K562 (cell line): ENCODE measurements around the gene MAML3. TPM values are rescaled to one million over a fixed set of nuclear protein-coding genes. Genes with fewer than 3 reads are reported as not detected.

Source experiments
- ATAC-seq: fragments of 200-7000 bp; cut with Tn5 transposase; 3 replicates; pipeline ENCODE4 v1.9.1; 2020; ENCODE audit warnings: moderate library complexity
- BruUV-seq: library from RNA; stranded (reverse); fragments of 400-500 nt; replicated peaks from 2 replicates; lab custom pipeline; 2021; lab: Mats Ljungman, UMichigan
- CTCF ChIA-PET: fragments of 300-600 bp; formaldehyde crosslinking; extraction: SDS; loops from one replicate; lab custom pipeline; 2021; ENCODE audit warnings: low intra/inter-chr PET ratio; lab: Yijun Ruan, JAX
- POLR2A ChIA-PET: fragments of 300-600, 350-650 bp; sonication (Branson Sonifier 250); formaldehyde crosslinking; extraction: SDS; loops from one replicate; lab custom pipeline; 2021; ENCODE audit warnings: antibody characterized with exemption, inconsistent platforms; lab: Yijun Ruan, JAX
- DNase-seq, 4 experiments: peaks; one replicate each; pipeline versions ENCODE4 v3.0.0 to v3.0.0-alpha.2; 2011 to 2018; ENCODE audit warnings: low spot score in 3 of 4, mixed read lengths in 3 of 4; ENCODE audit errors: extremely low read depth in 1 of 4
- FAIRE-seq: peaks from 2 replicates; lab custom pipeline; 2011; peaks lifted over from hg19 to GRCh38; lab: Jason Lieb, UNC
- H2AFZ ChIP-seq: 2 replicates; pipeline ENCODE4 v1.6.0; 2011; ENCODE audit warnings: low read depth, low read length, control low read depth, inconsistent platforms
- H3K27ac ChIP-seq: fragments of 200-600 bp; 3 replicates; pipeline ENCODE4 v1.8.0; 2011; ENCODE audit warnings: low read depth, mild to moderate bottlenecking, control low read depth, inconsistent platforms, low read length, moderate library complexity, mixed read lengths; ENCODE audit errors: extremely low read depth
- H3K27me3 ChIP-seq, 2 experiments: fragments of 300-600 bp in 1 of 2; 2 replicates in 1 of 2; 3 replicates in 1 of 2; pipeline versions ENCODE4 v1.6.0 to v1.8.0; 2011; ENCODE audit warnings: inconsistent platforms in 2 of 2, low read length in 2 of 2, mild to moderate bottlenecking in 1 of 2, mixed read lengths in 1 of 2, moderate library complexity in 1 of 2; ENCODE audit not compliant: control insufficient read depth in 2 of 2, insufficient read depth in 2 of 2
- H3K36me3 ChIP-seq: fragments of 300-600 bp; 3 replicates; pipeline ENCODE4 v1.8.0; 2011; ENCODE audit warnings: mild to moderate bottlenecking, low read length, inconsistent platforms; ENCODE audit not compliant: control insufficient read depth, insufficient read depth
- H3K4me1 ChIP-seq, 2 experiments: fragments of 200-600 bp in 1 of 2; replicated peaks in 1 of 2; 2 replicates in 1 of 2; 3 replicates in 1 of 2; pipeline versions ENCODE4 v1.5.1 to v1.8.0; 2011; ENCODE audit warnings: inconsistent platforms in 2 of 2, low read length in 2 of 2, mild to moderate bottlenecking in 1 of 2, mixed read lengths in 1 of 2, moderate library complexity in 1 of 2; ENCODE audit not compliant: control insufficient read depth in 2 of 2, insufficient read depth in 2 of 2
- H3K4me2 ChIP-seq: 2 replicates; pipeline ENCODE4 v1.6.1; 2011; ENCODE audit warnings: low read length, control low read depth, inconsistent platforms, mixed read lengths; ENCODE audit not compliant: insufficient read depth
- H3K4me3 ChIP-seq: fragments of 200-600 bp; sonication (generic), shearing (Covaris generic); 2 replicates; pipeline ENCODE4 v1.5.1; 2016; ENCODE audit warnings: control low read depth, inconsistent platforms
- H3K79me2 ChIP-seq: fragments of 200-600 bp; 3 replicates; pipeline ENCODE4 v1.8.0; 2011; ENCODE audit warnings: low read length, inconsistent platforms; ENCODE audit not compliant: control insufficient read depth, insufficient read depth
- H3K9ac ChIP-seq, 2 experiments: 2 replicates each; pipeline versions ENCODE4 v1.6.0 to v1.6.1; 2011; ENCODE audit warnings: low read depth in 2 of 2, low read length in 2 of 2, control low read depth in 1 of 2, inconsistent platforms in 1 of 2, mild to moderate bottlenecking in 1 of 2, mixed read lengths in 1 of 2; ENCODE audit not compliant: insufficient read depth in 1 of 2
- H3K9me1 ChIP-seq: one replicate; pipeline ENCODE4 v1.6.0; 2011; ENCODE audit warnings: inconsistent platforms, mild to moderate bottlenecking, low read length, moderate library complexity; ENCODE audit not compliant: control insufficient read depth, insufficient read depth
- H3K9me3 ChIP-seq: replicated peaks from 2 replicates; pipeline ENCODE4 v1.5.1; 2011; ENCODE audit warnings: low read depth, low read length, inconsistent platforms; ENCODE audit not compliant: control insufficient read depth, insufficient read depth
- H4K20me1 ChIP-seq: replicated peaks from 2 replicates; pipeline ENCODE4 v1.6.1; 2011; ENCODE audit warnings: low read length, inconsistent platforms, mixed read lengths; ENCODE audit not compliant: control insufficient read depth, insufficient read depth
- CCAR2 ChIP-seq: fragments of 200-400 bp; formaldehyde crosslinking; IDR thresholded peaks from 2 replicates; pipeline ENCODE4 v1.6.1; 2017; ENCODE audit warnings: mild to moderate bottlenecking, low read depth, low read length
- MBD2 ChIP-seq: sonication (generic); IDR thresholded peaks from 2 replicates; pipeline ENCODE4 v1.6.1; 2016; ENCODE audit warnings: low read depth, borderline replicate concordance
- NFIC ChIP-seq: fragments of 450-650 bp; IDR thresholded peaks from 2 replicates; pipeline ENCODE4 v1.6.1; 2017; ENCODE audit warnings: mild to moderate bottlenecking, inconsistent platforms
- NFIX ChIP-seq: fragments of 250-450 bp; sonication (Bioruptor Pico); IDR thresholded peaks from 2 replicates; pipeline ENCODE4 v1.4.0; 2020; ENCODE audit warnings: low read depth, mild to moderate bottlenecking, moderate library complexity
- RUNX1 ChIP-seq: sonication (generic); IDR thresholded peaks from 2 replicates; pipeline ENCODE4 v1.6.1; 2016; ENCODE audit warnings: antibody characterized with exemption, low read depth
- ZNF134 ChIP-seq: fragments of 250-450 bp; sonication (Bioruptor Pico); conservative IDR thresholded peaks from 2 replicates; pipeline ENCODE4 v1.4.0; 2020
- ZNF57 ChIP-seq: fragments of 450-650 bp; formaldehyde crosslinking; IDR thresholded peaks from 2 replicates; pipeline ENCODE4 v1.4.0; 2020; ENCODE audit warnings: mild to moderate bottlenecking, moderate library complexity
- ZNF696 ChIP-seq: fragments of 250-450 bp; sonication (Bioruptor Pico); conservative IDR thresholded peaks from 2 replicates; pipeline ENCODE4 v1.4.0; 2020; ENCODE audit warnings: mild to moderate bottlenecking, moderate library complexity
- WGBS: fragments of 100-300 bp; shearing (Covaris generic); methylation state at CpG from one replicate; pipeline ENCODE4 v1.1.6; 2016; ENCODE audit warnings: low coverage, mixed read lengths; ENCODE audit not compliant: insufficient coverage; ENCODE audit errors: missing lambda C conversion rate; 5-methylcytosine and 5-hydroxymethylcytosine counted together
- in situ Hi-C: fragments of 300-500 bp; cut with MboI; formaldehyde crosslinking; loops from 4 replicates; pipeline ENCODE4 v1.15.0; 2018; ENCODE audit warnings: inconsistent platforms, mixed read lengths
- intact Hi-C: fragments of 100-400 bp; cut with micrococcal nuclease; formaldehyde crosslinking; loops from 2 replicates; pipeline ENCODE4 v1.14.2; 2022
- polyA plus RNA-seq, 8 experiments: library from polyadenylated mRNA; depleted of rRNA in 4 of 8; stranded (reverse) in 5 of 8; unstranded in 3 of 8; fragments of >200 nt; fragmentation: Nextera tagmentation in 2 of 8; fragmentation: Illumina TruSeq in 1 of 8; extraction: Ambion mirVana in 2 of 8; extraction: Trizol in 1 of 8; gene quantifications; 2 replicates each; pipeline versions ENCODE4 v1.2.1 to v1.2.3, GENCODE V29; 2011 to 2014; ENCODE audit warnings: inconsistent platforms in 1 of 8, missing spikeins in 1 of 8
- total RNA-seq, 7 experiments: library from RNA; depleted of rRNA in 6 of 7; stranded (reverse); fragments of >200 nt in 6 of 7; fragmentation: Illumina TruSeq in 2 of 7; extraction: Trizol in 2 of 7; gene quantifications; 2 replicates each; pipeline versions ENCODE4 v1.2.1 to v1.2.3, GENCODE V29; 2011 to 2021; ENCODE audit warnings: low replicate concordance in 1 of 7

MAML3 gene
- total and polyA plus RNA-seq, 9 of the 15 experiments (the other 6 are each of a cell fraction or from before 2014, with no cell fraction given), result 0.01 to 0.55 (median 0.25) TPM

DNA sequence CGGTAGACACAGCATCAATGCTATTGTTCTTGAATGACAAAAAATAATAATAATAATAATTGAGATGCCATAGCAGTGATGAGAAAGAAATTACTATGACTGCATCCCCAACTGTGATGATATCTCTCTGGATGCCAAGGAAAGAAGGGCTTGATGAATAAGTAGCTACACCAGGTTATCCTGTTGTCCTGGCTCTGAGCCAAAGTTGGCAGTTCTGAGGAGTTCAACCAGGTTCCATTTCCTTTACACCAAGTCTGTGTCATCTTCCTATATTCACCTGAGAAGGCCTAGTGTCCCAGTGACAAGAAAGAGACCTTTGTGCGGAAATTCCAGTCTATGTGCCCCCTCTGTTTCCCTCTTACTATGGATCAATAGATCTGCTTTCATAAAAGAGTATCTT, 3.4 kb upstream of the MAML3 start:
- Histone ChIP-seq H3K79me2 (no peaks in the 10 kb centered on the region), H3K9ac (no peak overlapping the region), H3K27me3 (peaks cover 7 to 10% of the 10 kb centered on the region in 2 experiments; a peak in 3 of 5 replicates), H3K4me2 (no peak overlapping the region), H3K27ac (no peak overlapping the region), H4K20me1 (no peaks in the 10 kb centered on the region), H2AFZ (no peak overlapping the region), H3K4me1 (peaks cover 0 to 18% of the 10 kb centered on the region in 2 experiments; a peak in 3 of 5 replicates), H3K36me3 (no peaks in the 10 kb centered on the region), H3K4me3 (no peak overlapping the region), H3K9me1 (no peaks in the 10 kb centered on the region), H3K9me3 (no peaks in the 10 kb centered on the region)
- CTCF ChIA-PET, result no interaction called here
- no peak for DNase-seq
- ATAC-seq, result no peak
- in situ Hi-C loops (no loop called here), intact Hi-C loops (no loop called here)
- TF ChIP-seq CCAR2 (no peak), RUNX1 (no peak), ZNF57 (CRISPR knock-in tag) (no peak), MBD2 (no peak), ZNF134 (CRISPR knock-in tag) (no peak), NFIX (CRISPR knock-in tag) (no peak), ZNF696 (CRISPR knock-in tag) (no peak), NFIC (peak; percentile 58)
- BruUV-seq, result no TSS peak
- POLR2A ChIA-PET, result interaction anchor here (0.7 to 1.5 kb wide), 2 partner anchors 8 to 90 kb away, joined by 3 to 4 read pairs; no protein-coding TSS in a partner anchor
- 18% methylated on average over 2 of the region's 2 CpGs for WGBS
- FAIRE-seq, result no peak
